Trophoblast cell (in vitro differentiated cells and primary cell): ENCODE measurements around the gene GTF2I.

Experiments used
- DNase-seq, 2 donors: peaks; one replicate each; pipeline ENCODE4 v3.0.0-alpha.2; 2016
- H2AFZ ChIP-seq: 2 replicates; pipeline ENCODE4 v1.6.1; 2013; ENCODE audit warnings: low read length, moderate library complexity, mild to moderate bottlenecking; ENCODE audit not compliant: insufficient read depth, poor library complexity
- H2AK5ac ChIP-seq: 2 replicates; pipeline ENCODE4 v1.6.1; 2013; ENCODE audit warnings: mild to moderate bottlenecking, low read length
- H2BK120ac ChIP-seq: 2 replicates; pipeline ENCODE4 v1.6.1; 2013; ENCODE audit warnings: low read length, mild to moderate bottlenecking, moderate library complexity; ENCODE audit not compliant: insufficient read depth, poor library complexity
- H2BK12ac ChIP-seq: 2 replicates; pipeline ENCODE4 v1.6.1; 2013; ENCODE audit warnings: mild to moderate bottlenecking, low read length, moderate library complexity
- H2BK5ac ChIP-seq: 2 replicates; pipeline ENCODE4 v1.6.1; 2013; ENCODE audit warnings: low read length, low read depth, moderate library complexity, mild to moderate bottlenecking; ENCODE audit not compliant: poor library complexity
- H3K14ac ChIP-seq: 2 replicates; pipeline ENCODE4 v1.6.1; 2013; ENCODE audit warnings: mild to moderate bottlenecking, low read length
- H3K18ac ChIP-seq: 2 replicates; pipeline ENCODE4 v1.6.1; 2013; ENCODE audit warnings: mild to moderate bottlenecking, low read length
- H3K23ac ChIP-seq: 2 replicates; pipeline ENCODE4 v1.6.1; 2013; ENCODE audit warnings: low read length
- H3K27ac ChIP-seq: 2 replicates; pipeline ENCODE4 v1.5.1; 2013; ENCODE audit warnings: low read depth, mild to moderate bottlenecking, inconsistent platforms, low read length, moderate library complexity
- H3K27me3 ChIP-seq: 2 replicates; pipeline ENCODE4 v1.6.1; 2013; ENCODE audit warnings: inconsistent platforms, mild to moderate bottlenecking, low read length, moderate library complexity; ENCODE audit not compliant: insufficient read depth
- H3K36me3 ChIP-seq, 2 experiments: 1 replicate in 1 of 2; 2 replicates in 1 of 2; pipeline ENCODE4 v1.6.1; 2013; ENCODE audit warnings: low read length in 2 of 2, mild to moderate bottlenecking in 2 of 2, moderate library complexity in 1 of 2; ENCODE audit not compliant: insufficient read depth in 2 of 2, control insufficient read depth in 1 of 2
- H3K4ac ChIP-seq: 2 replicates; pipeline ENCODE4 v1.6.1; 2013; ENCODE audit warnings: low read depth, mild to moderate bottlenecking, low read length, moderate library complexity
- H3K4me1 ChIP-seq, 2 experiments: 1 replicate in 1 of 2; 2 replicates in 1 of 2; pipeline ENCODE4 v1.6.1; 2013; ENCODE audit warnings: low read length in 2 of 2, mild to moderate bottlenecking in 2 of 2, moderate library complexity in 1 of 2; ENCODE audit not compliant: insufficient read depth in 2 of 2, control insufficient read depth in 1 of 2
- H3K4me2 ChIP-seq: 2 replicates; pipeline ENCODE4 v1.6.1; 2013; ENCODE audit warnings: inconsistent platforms, mild to moderate bottlenecking, low read length, moderate library complexity
- H3K4me3 ChIP-seq: 2 replicates; pipeline ENCODE4 v1.5.1; 2013; ENCODE audit warnings: mild to moderate bottlenecking, low read depth, low read length, inconsistent platforms
- H3K79me1 ChIP-seq: one replicate; pipeline ENCODE4 v1.6.1; 2013; ENCODE audit warnings: low read length
- H3K79me2 ChIP-seq: 2 replicates; pipeline ENCODE4 v1.6.1; 2013; ENCODE audit warnings: low read length, mild to moderate bottlenecking; ENCODE audit not compliant: control insufficient read depth, insufficient read depth, poor library complexity
- H3K9ac ChIP-seq: 2 replicates; pipeline ENCODE4 v1.6.1; 2013; ENCODE audit warnings: mild to moderate bottlenecking, low read length
- H3K9me3 ChIP-seq: 2 replicates; pipeline ENCODE4 v1.6.1; 2013; ENCODE audit warnings: low read depth, mild to moderate bottlenecking, control low read depth, inconsistent platforms, low read length; ENCODE audit not compliant: insufficient read depth
- H4K12ac ChIP-seq: 2 replicates; pipeline ENCODE4 v1.6.1; 2013; ENCODE audit warnings: low read depth, mild to moderate bottlenecking, low read length, moderate library complexity
- H4K8ac ChIP-seq: 2 replicates; pipeline ENCODE4 v1.6.1; 2013; ENCODE audit warnings: low read depth, mild to moderate bottlenecking, low read length, moderate library complexity
- H4K91ac ChIP-seq: one replicate; pipeline ENCODE4 v1.6.1; 2013; ENCODE audit warnings: low read depth, mild to moderate bottlenecking, low read length, moderate library complexity
- WGBS: extraction: QIAGEN DNeasy Blood & Tissue Kit; methylation state at CpG from one replicate; pipeline ENCODE4 v1.1.7; 2013; ENCODE audit warnings: missing lambda C conversion rate; ENCODE audit not compliant: insufficient read length, insufficient coverage; ENCODE audit errors: extremely low coverage; 5-methylcytosine and 5-hydroxymethylcytosine counted together

Gene GTF2I

GRCh38 chr7:74713567-74713966, 56.0 kb downstream of the GTF2I start:
- no peak overlapping the region for H2AFZ ChIP-seq
- H3K4me1 ChIP-seq: no peaks in the 10 kb centered on the region
- no peak overlapping the region for H3K27ac ChIP-seq
- H4K12ac ChIP-seq: no peak overlapping the region
- H3K4me3 ChIP-seq: no peak overlapping the region
- no peak overlapping the region for H2AK5ac ChIP-seq
- no peak overlapping the region for H4K91ac ChIP-seq
- no peak overlapping the region for H2BK5ac ChIP-seq
- no peak for DNase-seq
- no peak overlapping the region for H2BK12ac ChIP-seq
- no peak overlapping the region for H3K9ac ChIP-seq
- H3K4ac ChIP-seq: no peak overlapping the region
- no peaks in the 10 kb centered on the region for H3K79me2 ChIP-seq
- H3K9me3 ChIP-seq: no peaks in the 10 kb centered on the region
- H2BK120ac ChIP-seq: no peak overlapping the region
- H4K8ac ChIP-seq: no peak overlapping the region
- H3K18ac ChIP-seq: no peak overlapping the region
- H3K36me3 ChIP-seq: peaks cover 12 to 18% of the 10 kb centered on the region in 2 experiments
- no peaks in the 10 kb centered on the region for H3K27me3 ChIP-seq
- no peak overlapping the region for H3K14ac ChIP-seq
- no peak overlapping the region for H3K4me2 ChIP-seq
- H3K23ac ChIP-seq: no peak overlapping the region
- no peaks in the 10 kb centered on the region for H3K79me1 ChIP-seq

DNA sequence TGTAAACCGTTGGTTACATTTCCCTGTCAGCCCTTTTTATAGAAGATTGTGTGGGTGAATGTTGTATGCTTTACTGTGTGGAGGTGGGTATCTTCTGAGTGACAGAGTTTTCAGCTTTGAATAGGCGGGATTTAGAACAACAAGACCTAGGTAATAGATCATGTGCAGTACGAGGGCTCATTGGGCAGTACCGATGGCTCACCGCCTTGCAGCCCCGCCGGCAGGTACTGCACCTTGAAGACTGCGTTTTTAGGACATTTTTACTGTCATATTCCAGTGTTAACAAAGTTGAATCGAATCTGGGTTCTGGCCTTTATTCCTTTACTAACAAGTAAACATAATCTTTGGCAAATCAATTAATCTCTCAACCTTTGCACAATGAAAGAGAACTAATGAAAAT, 60.4 kb downstream of the GTF2I start:
- H3K18ac ChIP-seq: no peak overlapping the region
- H2AK5ac ChIP-seq: no peak overlapping the region
- no peak overlapping the region for H3K4me3 ChIP-seq
- no peak overlapping the region for H3K4me2 ChIP-seq
- no peaks in the 10 kb centered on the region for H3K4me1 ChIP-seq
- no peak overlapping the region for H3K14ac ChIP-seq
- H2BK12ac ChIP-seq: no peak overlapping the region
- WGBS: no CpG with 5 or more reads among the region's 9 CpGs
- no peaks in the 10 kb centered on the region for H3K79me2 ChIP-seq
- H3K9me3 ChIP-seq: no peaks in the 10 kb centered on the region
- H4K12ac ChIP-seq: no peak overlapping the region
- DNase-seq: no peak
- H3K4ac ChIP-seq: no peak overlapping the region
- no peak overlapping the region for H3K9ac ChIP-seq
- no peaks in the 10 kb centered on the region for H3K79me1 ChIP-seq
- H3K36me3 ChIP-seq: peaks cover 15 to 16% of the 10 kb centered on the region in 2 experiments
- no peak overlapping the region for H2BK120ac ChIP-seq
- no peak overlapping the region for H2BK5ac ChIP-seq
- no peak overlapping the region for H3K27ac ChIP-seq
- H3K27me3 ChIP-seq: no peaks in the 10 kb centered on the region
- no peak overlapping the region for H2AFZ ChIP-seq
- no peak overlapping the region for H4K8ac ChIP-seq
- H3K23ac ChIP-seq: no peak overlapping the region
- H4K91ac ChIP-seq: no peak overlapping the region

DNA sequence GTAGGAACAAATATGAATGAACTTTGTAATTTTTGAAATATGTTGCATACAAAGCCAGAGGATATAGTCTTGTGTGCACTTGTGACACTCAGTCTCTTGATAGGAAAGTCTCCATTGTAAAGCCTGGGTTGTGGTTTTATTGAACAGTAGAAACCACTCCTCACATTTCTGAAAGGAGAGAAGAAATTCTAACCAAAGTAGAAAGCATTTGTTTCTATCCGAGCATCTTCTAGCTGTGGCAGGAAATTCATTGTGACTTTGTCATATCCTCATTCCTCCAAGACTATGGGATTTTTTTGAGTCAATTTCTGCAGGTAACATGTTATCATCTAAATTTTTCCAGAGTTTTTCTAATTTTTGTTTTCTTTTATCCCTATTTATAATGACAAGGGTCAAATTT, 60.8 kb downstream of the GTF2I start:
- DNase-seq: peak in 1 of 2 donors; percentile 52
- no peak overlapping the region for H3K18ac ChIP-seq
- no peak overlapping the region for H2BK5ac ChIP-seq
- no peaks in the 10 kb centered on the region for H3K9me3 ChIP-seq
- H2AFZ ChIP-seq: no peak overlapping the region
- H2AK5ac ChIP-seq: no peak overlapping the region
- no peaks in the 10 kb centered on the region for H3K27me3 ChIP-seq
- no peak overlapping the region for H3K23ac ChIP-seq
- H4K8ac ChIP-seq: no peak overlapping the region
- no peak overlapping the region for H3K27ac ChIP-seq
- H3K36me3 ChIP-seq: peaks cover 15 to 16% of the 10 kb centered on the region in 2 experiments
- no peak overlapping the region for H2BK12ac ChIP-seq
- no CpG with 5 or more reads among the region's 1 CpG for WGBS
- no peak overlapping the region for H3K14ac ChIP-seq
- no peak overlapping the region for H3K4me3 ChIP-seq
- H2BK120ac ChIP-seq: no peak overlapping the region
- H3K79me1 ChIP-seq: no peaks in the 10 kb centered on the region
- H3K9ac ChIP-seq: no peak overlapping the region
- H4K12ac ChIP-seq: no peak overlapping the region
- no peak overlapping the region for H3K4me2 ChIP-seq
- no peaks in the 10 kb centered on the region for H3K4me1 ChIP-seq
- no peak overlapping the region for H4K91ac ChIP-seq
- no peak overlapping the region for H3K4ac ChIP-seq
- H3K79me2 ChIP-seq: no peaks in the 10 kb centered on the region

GRCh38 chr7:74722153-74722552, 64.6 kb downstream of the GTF2I start:
- Histone ChIP-seq H3K18ac (no peak overlapping the region), H4K91ac (no peak overlapping the region)

More at GRCh38 chr7:74722153-74722552, 64.6 kb downstream of the GTF2I start:
- DNase-seq: peak; percentile 79 to 92
- H3K23ac ChIP-seq: no peak overlapping the region
- WGBS: no CpG with 5 or more reads among the region's 16 CpGs
- H2AK5ac ChIP-seq: no peak overlapping the region
- no peaks in the 10 kb centered on the region for H3K27me3 ChIP-seq
- no peak overlapping the region for H2BK5ac ChIP-seq
- H2AFZ ChIP-seq: no peak overlapping the region
- no peaks in the 10 kb centered on the region for H3K9me3 ChIP-seq
- H2BK12ac ChIP-seq: no peak overlapping the region
- H4K8ac ChIP-seq: no peak overlapping the region
- no peaks in the 10 kb centered on the region for H3K79me2 ChIP-seq
- no peak overlapping the region for H3K4me2 ChIP-seq
- no peak overlapping the region for H3K9ac ChIP-seq
- no peak overlapping the region for H2BK120ac ChIP-seq
- no peak overlapping the region for H3K4ac ChIP-seq
- H3K27ac ChIP-seq: no peak overlapping the region
- H3K4me3 ChIP-seq: no peak overlapping the region
- no peaks in the 10 kb centered on the region for H3K4me1 ChIP-seq
- H4K12ac ChIP-seq: no peak overlapping the region
- no peak overlapping the region for H3K14ac ChIP-seq
- peaks cover 16 to 20% of the 10 kb centered on the region in 2 experiments for H3K36me3 ChIP-seq
- no peaks in the 10 kb centered on the region for H3K79me1 ChIP-seq
